HG02938 (cell line): ENCODE data around the gene GNAT3.

Source experiments
- ATAC-seq: cut with Tn5 transposase; IDR thresholded peaks from one replicate; pipeline ENCODE4 v1.9.1; 2021; ENCODE audit warnings: mild to moderate bottlenecking, moderate library complexity; ENCODE audit not compliant: unreplicated experiment

Gene GNAT3

GRCh38 chr7:80428161-80429054 lies 83.5 kb downstream of the GNAT3 start:
- peak; percentile 72 for ATAC-seq

DNA sequence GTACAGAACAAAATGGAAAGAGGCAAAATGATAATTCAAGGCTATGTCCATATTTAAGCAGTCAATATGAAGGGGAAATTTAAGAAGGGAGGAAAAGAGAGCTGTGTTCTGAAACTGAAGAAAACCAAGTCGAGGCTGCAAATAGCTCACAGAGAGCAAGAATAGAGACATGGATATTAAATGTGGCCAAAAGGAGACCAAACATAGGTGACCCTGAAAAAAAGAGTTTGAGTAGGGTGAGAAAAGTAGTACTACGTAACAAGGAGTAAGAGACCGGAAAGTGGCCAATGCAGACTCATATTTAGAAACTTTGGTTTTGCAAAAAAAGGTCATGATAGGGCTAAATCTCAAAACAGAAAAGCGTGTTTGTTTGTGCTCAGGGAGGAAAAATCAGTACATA lies 84.6 kb downstream of the GNAT3 start:
- ATAC-seq: no peak

DNA sequence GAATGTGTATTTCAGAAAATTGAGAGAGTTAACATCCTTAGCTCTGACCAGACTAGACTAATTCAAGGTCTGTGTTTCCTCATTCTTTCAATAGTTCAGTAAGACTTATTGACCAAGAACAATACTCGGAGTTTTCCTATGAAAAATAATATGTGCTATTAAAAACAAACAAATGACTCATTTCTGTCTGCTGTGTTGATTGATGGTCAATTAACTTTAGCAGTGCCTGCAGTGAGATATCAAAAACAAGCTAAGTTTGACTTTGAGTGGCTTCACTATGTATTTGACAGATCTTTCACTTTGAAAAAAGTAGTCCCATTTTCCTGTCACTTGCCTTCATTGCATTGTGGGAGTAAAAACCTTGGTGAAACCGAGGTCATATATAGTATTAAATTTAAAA lies 91.0 kb downstream of the GNAT3 start:
- ATAC-seq: no peak

DNA sequence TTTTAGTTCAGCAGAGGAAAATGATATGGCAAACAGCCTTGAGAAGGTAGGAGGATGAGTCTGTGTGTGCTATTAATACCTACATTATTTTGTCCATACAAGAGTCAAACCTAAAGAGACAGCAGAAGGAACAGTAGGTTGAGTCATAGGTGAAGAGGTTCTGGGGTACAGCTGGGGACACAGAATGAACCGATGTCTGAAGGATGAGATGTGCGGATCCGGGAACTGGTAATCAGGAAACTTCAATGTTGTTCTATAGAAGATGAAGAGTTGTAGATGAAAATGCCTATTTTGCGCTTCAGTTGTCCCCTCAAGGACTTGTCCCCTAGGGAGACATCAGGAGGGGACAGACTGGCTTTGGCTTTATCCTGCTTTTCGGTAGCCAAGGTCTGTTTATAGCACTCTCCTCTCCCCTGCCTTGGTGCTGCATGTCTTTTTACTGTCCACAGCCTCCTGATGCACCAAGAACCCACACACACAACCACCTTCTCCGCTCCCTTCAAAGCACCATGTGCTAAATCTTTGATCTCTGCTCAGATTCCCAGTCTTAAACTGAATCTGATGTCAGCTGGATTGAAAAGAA lies 94.6 kb downstream of the GNAT3 start:
- no peak for ATAC-seq

DNA sequence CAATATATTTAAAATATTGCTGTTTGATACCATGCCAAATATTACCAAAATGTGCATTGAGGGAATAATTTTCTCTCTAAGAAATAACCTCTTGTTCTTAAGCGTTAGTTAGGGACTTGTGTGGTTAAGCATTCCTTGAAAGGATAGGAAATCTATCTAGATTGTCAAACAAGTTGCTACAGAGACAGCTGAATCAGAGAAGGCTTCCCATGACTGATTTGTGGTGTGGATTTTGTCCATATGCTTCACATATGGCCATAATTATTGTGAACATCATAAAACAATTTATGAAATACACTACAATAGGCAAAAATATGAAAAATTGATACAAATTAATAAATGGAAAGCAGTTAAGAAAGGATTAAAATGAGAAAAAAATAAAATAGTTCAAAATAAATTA lies 96.3 kb downstream of the GNAT3 start:
- ATAC-seq: no peak

DNA sequence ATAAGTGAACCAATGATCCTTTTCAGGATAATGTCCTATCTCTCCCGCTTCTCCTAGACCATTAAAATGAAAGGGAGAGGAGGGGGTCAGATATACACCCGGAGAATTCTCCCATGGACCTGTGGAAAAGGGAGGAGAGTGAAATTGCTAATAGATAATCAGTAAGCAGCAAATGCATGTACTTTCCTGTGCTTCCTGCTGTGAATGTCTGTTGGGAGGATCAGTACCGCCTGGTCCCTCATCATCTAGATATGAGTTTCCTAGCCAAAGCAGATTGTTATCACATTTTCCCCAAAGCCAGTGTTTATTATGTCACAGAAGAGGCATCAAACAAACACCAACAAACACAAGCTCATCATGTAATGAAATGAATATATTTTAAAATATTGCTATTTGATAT lies 96.8 kb downstream of the GNAT3 start:
- ATAC-seq: no peak

DNA sequence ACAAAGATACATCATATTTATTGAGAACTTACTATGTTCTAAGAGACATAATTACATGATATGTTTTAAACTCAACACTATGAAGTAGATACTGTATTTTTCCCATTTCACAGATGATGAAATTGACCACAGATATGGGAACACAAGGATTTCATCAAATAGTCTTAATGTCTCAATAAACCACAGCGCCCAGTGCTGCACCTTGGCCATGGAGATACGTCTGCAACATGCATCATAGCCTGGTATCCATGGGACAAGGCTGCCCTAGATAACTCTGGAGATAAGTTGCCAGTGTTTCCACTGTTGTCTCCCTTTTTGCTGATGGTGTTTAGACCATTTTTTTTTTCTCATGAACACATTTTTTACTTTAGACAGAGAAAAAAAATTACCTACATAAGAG lies 97.5 kb downstream of the GNAT3 start:
- no peak for ATAC-seq

DNA sequence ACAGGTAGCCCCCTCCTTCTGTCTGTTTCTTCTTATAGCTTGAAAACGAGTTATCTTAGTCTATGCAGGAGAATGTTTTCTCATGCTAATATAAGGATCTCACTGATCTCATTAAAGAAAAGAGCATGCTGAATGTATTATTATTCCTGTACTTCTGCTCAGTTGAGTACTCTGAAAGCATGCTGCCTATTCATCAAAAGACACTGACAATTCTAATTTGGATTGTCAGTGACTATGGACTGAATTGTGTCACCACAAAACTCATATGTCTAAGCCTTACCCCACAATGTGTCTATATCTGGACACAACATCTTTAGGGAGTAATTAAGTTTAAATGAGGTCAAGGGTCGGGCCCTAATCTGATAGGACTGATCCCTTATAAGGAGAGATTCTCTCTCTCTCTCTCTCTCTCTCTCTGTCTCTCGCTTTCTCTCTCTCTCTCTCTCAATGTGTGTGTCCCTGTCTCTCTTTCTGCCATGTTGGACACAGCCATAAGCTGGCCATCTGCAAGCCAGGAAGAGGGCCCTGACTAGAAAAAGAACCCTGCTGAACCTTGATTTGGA lies 98.4 kb downstream of the GNAT3 start:
- no peak for ATAC-seq

- no peak for ATAC-seq
Measured at GRCh38 chr7:80412842-80413241, 99.0 kb downstream of the GNAT3 start.

DNA sequence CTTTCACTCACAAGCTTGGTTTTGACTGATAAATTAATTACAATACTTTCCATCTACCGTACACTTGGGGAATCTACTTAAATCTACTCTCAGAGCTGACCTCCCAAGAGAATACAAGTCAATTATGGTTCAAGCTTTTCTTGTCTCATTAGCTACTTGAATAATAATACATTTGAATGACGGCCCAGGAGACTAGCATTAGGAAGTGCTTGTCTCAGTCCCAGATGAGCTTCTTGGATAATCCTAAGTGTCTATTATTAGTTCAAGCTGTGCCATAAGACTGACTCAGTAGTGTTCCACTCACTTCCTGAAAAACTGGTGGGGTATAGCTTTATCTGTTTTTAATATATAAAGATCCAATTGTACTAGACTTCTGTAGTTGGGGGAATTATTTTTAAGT lies 100.2 kb downstream of the GNAT3 start:
- no peak for ATAC-seq

DNA sequence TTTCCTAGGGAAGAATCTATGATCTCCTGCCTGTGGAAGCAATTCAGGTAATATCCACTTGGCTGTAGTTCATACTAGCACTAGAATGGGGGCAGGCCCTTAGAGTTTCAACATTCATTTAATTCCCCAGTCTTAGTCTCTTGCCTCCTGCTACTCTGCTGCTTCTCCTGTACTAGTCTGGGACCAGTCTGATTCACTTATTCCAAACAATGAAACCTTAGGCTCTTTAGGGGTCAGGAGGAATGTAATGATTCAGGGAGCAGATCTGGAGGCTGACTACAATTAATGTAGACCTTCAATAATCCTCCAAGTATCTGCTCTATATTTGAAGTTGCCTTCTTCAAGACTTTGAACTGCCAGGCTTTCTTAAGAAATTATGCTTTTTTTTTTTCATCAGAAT lies 101.8 kb downstream of the GNAT3 start:
- ATAC-seq: no peak
